ENCODE measurements around the gene GSTP1. TPM values are rescaled to one million over a fixed set of nuclear protein-coding genes. Genes with fewer than 3 reads are reported as not detected.

GSTP1 gene
- total and polyA plus RNA-seq, 2 donors from 2014 or later, result 800 to 1,687 TPM

DNA sequence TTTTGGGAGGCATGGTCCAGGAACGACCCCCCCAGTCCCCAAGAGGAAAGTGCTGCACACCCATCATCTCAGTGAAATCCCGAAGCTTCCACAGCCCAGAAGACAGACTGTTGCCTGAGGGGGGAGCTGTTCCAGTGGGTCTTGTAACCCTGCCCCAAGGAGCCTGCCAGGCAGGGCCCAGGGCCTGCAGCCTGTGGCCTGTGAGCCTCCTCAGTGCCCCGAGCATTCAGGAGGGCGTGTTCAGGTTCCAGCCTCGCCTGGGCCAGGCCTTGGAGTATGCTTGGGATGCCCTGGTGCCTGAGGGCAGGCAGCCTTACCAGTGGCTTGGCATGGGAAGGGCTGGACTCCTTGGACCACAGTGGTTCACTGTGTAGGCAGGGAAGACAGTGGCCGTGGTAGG, 42.4 kb upstream of the GSTP1 start:
- intact Hi-C loops (cut with DNase I), result no loop called here
- no peak overlapping the region for H3K4me3 ChIP-seq (ENCODE audit: low read length in 3 of 3)
- no peaks in the 10 kb centered on the region for H3K9me3 ChIP-seq (ENCODE audit: control insufficient read depth in 2 of 3, insufficient read depth in 1 of 3, low read length in 3 of 3)
- no peak overlapping the region for H3K27ac ChIP-seq (ENCODE audit: low read depth in 2 of 2, low read length in 2 of 2)
- peaks cover 0 to 17% (median 11%) of the 10 kb centered on the region in 3 donors for H3K4me1 ChIP-seq (ENCODE audit: control insufficient read depth in 2 of 3, insufficient read depth in 2 of 3, low read depth in 1 of 3, low read length in 3 of 3)
- DNase-seq (no peak), FAIRE-seq (no peak)
- no peaks in the 10 kb centered on the region for H3K27me3 ChIP-seq (ENCODE audit: control insufficient read depth, insufficient read depth, low read length)
- TF ChIP-seq, protein P1, sequence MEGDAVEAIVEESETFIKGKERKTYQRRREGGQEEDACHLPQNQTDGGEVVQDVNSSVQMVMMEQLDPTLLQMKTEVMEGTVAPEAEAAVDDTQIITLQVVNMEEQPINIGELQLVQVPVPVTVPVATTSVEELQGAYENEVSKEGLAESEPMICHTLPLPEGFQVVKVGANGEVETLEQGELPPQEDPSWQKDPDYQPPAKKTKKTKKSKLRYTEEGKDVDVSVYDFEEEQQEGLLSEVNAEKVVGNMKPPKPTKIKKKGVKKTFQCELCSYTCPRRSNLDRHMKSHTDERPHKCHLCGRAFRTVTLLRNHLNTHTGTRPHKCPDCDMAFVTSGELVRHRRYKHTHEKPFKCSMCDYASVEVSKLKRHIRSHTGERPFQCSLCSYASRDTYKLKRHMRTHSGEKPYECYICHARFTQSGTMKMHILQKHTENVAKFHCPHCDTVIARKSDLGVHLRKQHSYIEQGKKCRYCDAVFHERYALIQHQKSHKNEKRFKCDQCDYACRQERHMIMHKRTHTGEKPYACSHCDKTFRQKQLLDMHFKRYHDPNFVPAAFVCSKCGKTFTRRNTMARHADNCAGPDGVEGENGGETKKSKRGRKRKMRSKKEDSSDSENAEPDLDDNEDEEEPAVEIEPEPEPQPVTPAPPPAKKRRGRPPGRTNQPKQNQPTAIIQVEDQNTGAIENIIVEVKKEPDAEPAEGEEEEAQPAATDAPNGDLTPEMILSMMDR (IDR thresholded peaks at IDR 0.05; ENCODE audit: borderline replicate concordance, extremely low read depth, insufficient read depth), result no peak
- H3K9ac ChIP-seq (ENCODE audit: low read length in 3 of 3), result no peak overlapping the region
- no peaks in the 10 kb centered on the region for H3K36me3 ChIP-seq (ENCODE audit: control insufficient read depth in 2 of 3, insufficient read depth in 3 of 3, low read length in 3 of 3)

DNA sequence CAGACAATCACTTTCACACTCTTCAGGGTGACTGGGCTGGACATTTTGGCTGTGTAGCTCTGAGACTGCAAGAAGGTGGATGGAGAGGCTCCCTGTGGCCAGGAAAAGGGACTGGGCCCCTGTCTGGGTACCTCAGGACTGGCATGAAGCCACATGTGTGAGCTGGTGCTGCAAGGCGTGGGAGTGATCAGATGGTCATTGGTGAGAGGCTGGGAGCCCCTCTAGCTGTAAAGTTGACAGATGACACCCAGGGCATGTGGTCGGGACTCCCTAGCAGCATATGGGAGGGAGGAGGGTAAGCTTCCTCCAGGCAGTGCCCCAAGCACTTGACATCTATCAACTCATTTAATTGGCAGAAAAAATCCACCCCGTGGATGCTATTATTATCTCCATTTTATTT, 41.4 kb upstream of the GSTP1 start:
- no peak for FAIRE-seq
- Histone ChIP-seq H3K9ac (ENCODE audit: low read length in 3 of 3) (no peak overlapping the region), H3K27ac (ENCODE audit: low read depth in 2 of 2, low read length in 2 of 2) (no peak overlapping the region), H3K9me3 (ENCODE audit: control insufficient read depth in 2 of 3, insufficient read depth in 1 of 3, low read length in 3 of 3) (no peaks in the 10 kb centered on the region), H3K36me3 (ENCODE audit: control insufficient read depth in 2 of 3, insufficient read depth in 3 of 3, low read length in 3 of 3) (no peaks in the 10 kb centered on the region), H3K4me3 (ENCODE audit: low read length in 3 of 3) (no peak overlapping the region), H3K4me1 (ENCODE audit: control insufficient read depth in 2 of 3, insufficient read depth in 2 of 3, low read depth in 1 of 3, low read length in 3 of 3) (peaks cover 0 to 19% (median 11%) of the 10 kb centered on the region in 3 donors), H3K27me3 (ENCODE audit: control insufficient read depth, insufficient read depth, low read length) (no peaks in the 10 kb centered on the region)
- intact Hi-C loops (cut with DNase I), result no loop called here
- TF ChIP-seq, protein P1 (IDR thresholded peaks at IDR 0.05; ENCODE audit: borderline replicate concordance, extremely low read depth, insufficient read depth), result no peak
- no peak for DNase-seq

GRCh38 chr11:67542971-67543370, 40.6 kb upstream of the GSTP1 start:
- Histone ChIP-seq H3K9me3 (ENCODE audit: control insufficient read depth in 2 of 3, insufficient read depth in 1 of 3, low read length in 3 of 3) (no peaks in the 10 kb centered on the region), H3K36me3 (ENCODE audit: control insufficient read depth in 2 of 3, insufficient read depth in 3 of 3, low read length in 3 of 3) (no peaks in the 10 kb centered on the region), H3K27ac (ENCODE audit: low read depth in 2 of 2, low read length in 2 of 2) (no peak overlapping the region), H3K4me1 (ENCODE audit: control insufficient read depth in 2 of 3, insufficient read depth in 2 of 3, low read depth in 1 of 3, low read length in 3 of 3) (peaks cover 0 to 19% (median 11%) of the 10 kb centered on the region in 3 donors), H3K9ac (ENCODE audit: low read length in 3 of 3) (no peak overlapping the region), H3K4me3 (ENCODE audit: low read length in 3 of 3) (no peak overlapping the region), H3K27me3 (ENCODE audit: control insufficient read depth, insufficient read depth, low read length) (no peaks in the 10 kb centered on the region)
- TF ChIP-seq, protein P1 (IDR thresholded peaks at IDR 0.05; ENCODE audit: borderline replicate concordance, extremely low read depth, insufficient read depth), result no peak
- intact Hi-C loops (cut with DNase I), result no loop called here
- no peak for DNase-seq
- no peak for FAIRE-seq

GRCh38 chr11:67543585-67543984, 40.0 kb upstream of the GSTP1 start:
- Histone ChIP-seq H3K4me1 (ENCODE audit: control insufficient read depth in 2 of 3, insufficient read depth in 2 of 3, low read depth in 1 of 3, low read length in 3 of 3) (peaks cover 0 to 19% (median 11%) of the 10 kb centered on the region in 3 donors), H3K36me3 (ENCODE audit: control insufficient read depth in 2 of 3, insufficient read depth in 3 of 3, low read length in 3 of 3) (no peaks in the 10 kb centered on the region), H3K4me3 (ENCODE audit: low read length in 3 of 3) (no peak overlapping the region), H3K27me3 (ENCODE audit: control insufficient read depth, insufficient read depth, low read length) (no peaks in the 10 kb centered on the region), H3K9ac (ENCODE audit: low read length in 3 of 3) (no peak overlapping the region), H3K27ac (ENCODE audit: low read depth in 2 of 2, low read length in 2 of 2) (no peak overlapping the region), H3K9me3 (ENCODE audit: control insufficient read depth in 2 of 3, insufficient read depth in 1 of 3, low read length in 3 of 3) (no peaks in the 10 kb centered on the region)
- FAIRE-seq (no peak), DNase-seq (no peak)
- intact Hi-C loops (cut with DNase I), result no loop called here
- TF ChIP-seq, protein P1 (IDR thresholded peaks at IDR 0.05; ENCODE audit: borderline replicate concordance, extremely low read depth, insufficient read depth), result no peak
